HCT116 (cell line): ENCODE data around the gene LTB4R.

ENCODE experiments used
- CTCF ChIP-seq, 3 experiments: fragments of 200-600 bp in 1 of 3; sonication (generic) in 1 of 3; IDR thresholded peaks in 2 of 3; conservative IDR thresholded peaks in 1 of 3; 2 replicates each; pipeline ENCODE4 v1.5.1; 2012 to 2017; ENCODE audit warnings: low read depth in 2 of 3, low read length in 2 of 3, antibody characterized with exemption in 1 of 3, borderline replicate concordance in 1 of 3, control low read depth in 1 of 3, mild to moderate bottlenecking in 1 of 3, mixed read lengths in 1 of 3, mixed run types in 1 of 3, moderate library complexity in 1 of 3; ENCODE audit not compliant: insufficient read depth in 1 of 3
- EZH2phosphoT487 ChIP-seq: fragments of 200-600 bp; IDR thresholded peaks from 2 replicates; pipeline ENCODE4 v1.6.1; 2018; ENCODE audit warnings: antibody characterized with exemption, borderline replicate concordance
- POLR2A ChIP-seq: IDR thresholded peaks from 2 replicates; pipeline ENCODE4 v1.7.0; 2011; ENCODE audit warnings: borderline replicate concordance; ENCODE audit not compliant: insufficient read depth, insufficient read length; ENCODE audit errors: extremely low read depth

- no peak for TF ChIP-seq CTCF (IDR thresholded peaks at IDR 0.05 in 2 of 3, conservative IDR thresholded peaks at IDR 0.05 in 1 of 3; ENCODE audit: borderline replicate concordance in 1 of 3, insufficient read depth in 1 of 3, low read depth in 2 of 3, low read length in 2 of 3)
- no peak for TF ChIP-seq POLR2A
- no peak for TF ChIP-seq EZH2phosphoT487
These were observed 55.6 kb downstream of the LTB4R start for GRCh38 chr14:24366721-24367513.
